Caco-2 (cell line): ENCODE data around the gene APRT. TPM values are rescaled to one million over a fixed set of nuclear protein-coding genes. Genes with fewer than 3 reads are reported as not detected.
A peak's percentile ranks its signal among the peaks of the same experiment; 100 is the strongest.

ENCODE experiments used
- Bru-seq: library from RNA; stranded (reverse); fragments of 400-500 nt; gene quantifications from one replicate; lab custom pipeline; 2021; lab: Mats Ljungman, UMichigan
- BruChase-seq, 2 experiments: library from RNA; stranded (reverse); fragments of 400-500 nt; gene quantifications; one replicate each; lab custom pipeline; 2021; lab: Mats Ljungman, UMichigan
- BruUV-seq: library from RNA; stranded (reverse); fragments of 400-500 nt; replicated peaks from 2 replicates; lab custom pipeline; 2021; lab: Mats Ljungman, UMichigan
- CTCF ChIA-PET: fragments of 300-600 bp; sonication (Branson Sonifier 250); formaldehyde crosslinking; loops from one replicate; lab custom pipeline; 2022; ENCODE audit warnings: antibody characterized with exemption; lab: Charles Lee
- POLR2A ChIA-PET: fragments of 300-600 bp; sonication (Branson Sonifier 250); formaldehyde crosslinking; loops from one replicate; lab custom pipeline; 2022; ENCODE audit warnings: antibody characterized with exemption; lab: Charles Lee
- DNase-seq, 2 experiments: peaks; one replicate each; pipeline versions ENCODE4 v3.0.0 to v3.0.0-alpha.2; 2020 to 2022
- H3K27me3 ChIP-seq: replicated peaks from 2 replicates; pipeline ENCODE4 v1.6.0; 2011; ENCODE audit warnings: low read length; ENCODE audit not compliant: control insufficient read depth, insufficient read depth
- H3K36me3 ChIP-seq: 2 replicates; pipeline ENCODE4 v1.5.1; 2011; ENCODE audit warnings: low read length; ENCODE audit not compliant: control insufficient read depth, insufficient read depth
- H3K4me1 ChIP-seq: fragments of 250-450 bp; sonication (Bioruptor Pico); 2 replicates; pipeline ENCODE4 v1.5.1; 2020; ENCODE audit warnings: mild to moderate bottlenecking
- H3K4me3 ChIP-seq: 2 replicates; pipeline ENCODE4 v1.5.1; 2011; ENCODE audit warnings: low read depth, mild to moderate bottlenecking, control low read depth, low read length
- H3K9me3 ChIP-seq: fragments of 250-450 bp; sonication (Bioruptor Pico); 2 replicates; pipeline ENCODE4 v1.5.1; 2020; ENCODE audit warnings: mild to moderate bottlenecking, moderate library complexity
- H3K27ac Mint-ChIP-seq: one replicate; pipeline ENCODE4 v1.8.0; 2022; ENCODE audit warnings: mixed read lengths; ENCODE audit not compliant: unreplicated experiment
- H3K27me3 Mint-ChIP-seq: one replicate; pipeline ENCODE4 v1.8.0; 2022; ENCODE audit warnings: mixed read lengths; ENCODE audit not compliant: insufficient read depth, unreplicated experiment
- H3K36me3 Mint-ChIP-seq: one replicate; pipeline ENCODE4 v1.8.0; 2022; ENCODE audit warnings: mild to moderate bottlenecking, mixed read lengths; ENCODE audit not compliant: insufficient read depth, unreplicated experiment
- H3K4me1 Mint-ChIP-seq: one replicate; pipeline ENCODE4 v1.8.0; 2022; ENCODE audit warnings: low read depth, mixed read lengths; ENCODE audit not compliant: unreplicated experiment
- H3K4me3 Mint-ChIP-seq: one replicate; pipeline ENCODE4 v1.8.0; 2022; ENCODE audit warnings: mild to moderate bottlenecking, moderate library complexity, mixed read lengths; ENCODE audit not compliant: unreplicated experiment
- H3K9me3 Mint-ChIP-seq: one replicate; pipeline ENCODE4 v1.8.0; 2022; ENCODE audit warnings: mixed read lengths; ENCODE audit not compliant: unreplicated experiment
- intact Hi-C: fragments of 100-400 bp; cut with micrococcal nuclease; formaldehyde crosslinking; loops from one replicate; pipeline ENCODE4 v1.10.0; 2022; ENCODE audit not compliant: unreplicated experiment
- long read RNA-seq: library from polyadenylated mRNA; stranded (forward); transcript quantifications from one replicate; pipeline ENCODE4 v2.0.0, GENCODE V29; 2022
- total RNA-seq: library from RNA; stranded (reverse); gene quantifications from 2 replicates; pipeline ENCODE4 v1.2.3, GENCODE V29; 2022
- TF ChIP-seq, protein P1 (sequence below), 2 experiments: fragments of 200-600 bp in 1 of 2; IDR thresholded peaks; 1 replicate in 1 of 2; 2 replicates in 1 of 2; pipeline versions ENCODE4 v1.5.1 to v1.8.0; 2011 to 2022; ENCODE audit warnings: antibody characterized with exemption in 1 of 2, control low read depth in 1 of 2, inconsistent platforms in 1 of 2, low read depth in 1 of 2, low read length in 1 of 2, mild to moderate bottlenecking in 1 of 2, moderate library complexity in 1 of 2; ENCODE audit not compliant: insufficient read depth in 1 of 2, severe bottlenecking in 1 of 2, unreplicated experiment in 1 of 2

APRT gene, protein sequence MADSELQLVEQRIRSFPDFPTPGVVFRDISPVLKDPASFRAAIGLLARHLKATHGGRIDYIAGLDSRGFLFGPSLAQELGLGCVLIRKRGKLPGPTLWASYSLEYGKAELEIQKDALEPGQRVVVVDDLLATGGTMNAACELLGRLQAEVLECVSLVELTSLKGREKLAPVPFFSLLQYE
- total RNA-seq (251 and 268 TPM in 2 replicates), Bru-seq, nascent RNA (percentile 82 among the genes with signal in this experiment), BruChase-seq, experiment 1, labeled RNA remaining after a 2-hour chase (percentile 79 among the genes with signal in this experiment), BruChase-seq, experiment 2, labeled RNA remaining after a 6-hour chase (percentile 89 among the genes with signal in this experiment)
- long read RNA-seq, transcript APRT-202 (5 exons, 664 nt), result minor isoform, 64 of 526 reads
- long read RNA-seq, transcript APRT-201 (5 exons, 947 nt), result major isoform, 409 of 526 reads
- long read RNA-seq, partial matches to known transcripts, result 9 of 526 reads
- long read RNA-seq, other reads (novel, unspliced or antisense), result 40 of 526 reads

DNA sequence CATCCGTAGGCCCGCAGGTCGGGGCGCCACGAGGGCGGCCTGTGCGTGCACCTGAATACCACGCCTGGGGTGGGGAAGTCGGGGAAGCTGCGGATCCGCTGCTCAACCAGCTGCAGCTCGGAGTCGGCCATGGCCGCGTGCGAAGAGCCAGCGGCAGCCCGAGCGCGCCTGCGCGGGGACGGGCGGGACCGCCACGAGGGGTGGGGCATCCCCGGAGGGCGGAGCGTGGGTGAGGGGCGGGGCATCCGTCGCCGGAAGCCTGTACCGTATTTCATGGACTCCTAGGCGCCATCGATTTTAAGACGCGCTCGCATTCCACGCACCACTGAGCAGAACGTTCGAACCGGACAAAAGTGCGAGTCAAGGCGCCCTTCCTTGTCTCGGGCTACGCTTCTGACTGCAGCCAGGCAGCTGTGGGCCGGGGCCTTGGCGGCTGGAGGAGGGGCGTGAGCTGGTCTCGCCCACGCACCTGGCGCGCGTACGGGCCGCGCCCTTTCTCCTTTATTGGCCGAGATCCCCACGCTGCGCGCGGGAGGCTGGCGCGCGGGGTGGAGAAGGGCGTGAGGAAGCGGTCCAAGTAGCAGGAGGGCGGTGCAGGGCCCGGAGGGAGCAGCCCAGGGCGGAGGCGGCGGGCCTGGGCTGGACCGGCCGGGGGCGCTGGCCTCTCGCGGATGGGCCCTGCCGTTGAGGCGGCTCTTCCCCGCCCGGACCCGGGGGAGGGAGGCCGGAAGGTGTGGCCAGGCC, at the start of gene APRT:
Gene APRT, minus strand, starts transcription at position 160 of the 744 bp plus-strand sequence. Its CDS starts 29 bp downstream, at position 131.
- POLR2A ChIA-PET, result interaction anchor here (0.6 to 2.5 kb wide), 5 partner anchors 45 to 429 kb away, joined by 3 to 13 read pairs (median 3); partner anchors contain the start of genes GALNS, TRAPPC2L and ZNF778
- Mint-ChIP-seq H3K36me3 (peaks cover 86% of the 10 kb centered on the region), H3K27me3 (no peaks in the 10 kb centered on the region), H3K27ac (peak within 1 kb of the TSS; percentile 98), H3K9me3 (no peaks in the 10 kb centered on the region), H3K4me3 (peak within 1 kb of the TSS; percentile 97), H3K4me1 (no peaks in the 10 kb centered on the region)
- no peaks in the 10 kb centered on the region for H3K27me3 ChIP-seq
- TF ChIP-seq, protein P1, sequence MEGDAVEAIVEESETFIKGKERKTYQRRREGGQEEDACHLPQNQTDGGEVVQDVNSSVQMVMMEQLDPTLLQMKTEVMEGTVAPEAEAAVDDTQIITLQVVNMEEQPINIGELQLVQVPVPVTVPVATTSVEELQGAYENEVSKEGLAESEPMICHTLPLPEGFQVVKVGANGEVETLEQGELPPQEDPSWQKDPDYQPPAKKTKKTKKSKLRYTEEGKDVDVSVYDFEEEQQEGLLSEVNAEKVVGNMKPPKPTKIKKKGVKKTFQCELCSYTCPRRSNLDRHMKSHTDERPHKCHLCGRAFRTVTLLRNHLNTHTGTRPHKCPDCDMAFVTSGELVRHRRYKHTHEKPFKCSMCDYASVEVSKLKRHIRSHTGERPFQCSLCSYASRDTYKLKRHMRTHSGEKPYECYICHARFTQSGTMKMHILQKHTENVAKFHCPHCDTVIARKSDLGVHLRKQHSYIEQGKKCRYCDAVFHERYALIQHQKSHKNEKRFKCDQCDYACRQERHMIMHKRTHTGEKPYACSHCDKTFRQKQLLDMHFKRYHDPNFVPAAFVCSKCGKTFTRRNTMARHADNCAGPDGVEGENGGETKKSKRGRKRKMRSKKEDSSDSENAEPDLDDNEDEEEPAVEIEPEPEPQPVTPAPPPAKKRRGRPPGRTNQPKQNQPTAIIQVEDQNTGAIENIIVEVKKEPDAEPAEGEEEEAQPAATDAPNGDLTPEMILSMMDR (IDR thresholded peaks at IDR 0.05; ENCODE audit: insufficient read depth in 1 of 2, low read depth in 1 of 2, low read length in 1 of 2, severe bottlenecking in 1 of 2, unreplicated experiment in 1 of 2), result peak in 1 of 2 experiments; percentile 19
- peaks cover 17% of the 10 kb centered on the region for H3K36me3 ChIP-seq
- CTCF ChIA-PET, result interaction anchor here (0.6 to 3.1 kb wide), 6 partner anchors 9 to 115 kb away, joined by 3 to 29 read pairs (median 5); partner anchors contain the start of genes GALNS, PIEZO1 and TRAPPC2L
- intact Hi-C loops, result loop anchor here (1.0 kb wide), 2 partner anchors 8 to 45 kb away; partner anchors contain the start of gene TRAPPC2L
- TSS peak; percentile 15 for BruUV-seq
- H3K9me3 ChIP-seq, result no peaks in the 10 kb centered on the region
- H3K4me3 ChIP-seq, result peak within 1 kb of the TSS; percentile 96
- H3K4me1 ChIP-seq, result peaks cover 15% of the 10 kb centered on the region
- DNase-seq, result peak; percentile 97 to 99

DNA sequence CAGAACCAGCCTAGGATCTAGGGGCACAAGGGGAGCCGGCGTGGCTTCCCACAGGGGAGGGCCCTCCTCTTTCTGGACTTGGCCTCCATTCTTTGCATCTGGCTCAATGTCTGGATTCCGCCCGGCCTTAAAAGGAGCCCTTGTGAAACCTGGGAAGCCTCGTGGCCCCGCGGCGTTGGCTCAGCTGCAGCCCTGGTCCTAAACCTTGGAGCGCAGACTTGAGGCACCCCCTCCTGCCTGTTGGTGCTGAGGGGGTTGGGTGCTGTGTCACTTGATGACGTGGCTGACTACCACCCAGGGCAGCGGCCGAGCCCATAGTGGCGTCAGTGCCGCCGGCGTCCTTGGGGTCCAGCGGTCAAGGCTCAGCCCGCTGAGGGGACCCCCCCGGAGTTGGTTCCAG, 49.6 kb upstream of the APRT start:
- Mint-ChIP-seq H3K36me3 (peaks cover 22% of the 10 kb centered on the region), H3K27me3 (no peaks in the 10 kb centered on the region), H3K27ac (no peak overlapping the region), H3K4me1 (peaks cover 9% of the 10 kb centered on the region), H3K9me3 (no peaks in the 10 kb centered on the region), H3K4me3 (no peak overlapping the region)
- ChIA-PET CTCF (no interaction called here), POLR2A (no interaction called here)
- 0 out of 2 replicates have a peak, but pooled peaks cover 6% of the 10 kb centered on the region for H3K36me3 ChIP-seq
- no TSS peak for BruUV-seq
- no peak overlapping the region for H3K4me3 ChIP-seq
- peaks cover 4% of the 10 kb centered on the region; the same call in 1 of the 2 replicates for H3K4me1 ChIP-seq
- intact Hi-C loops, result no loop called here
- no peak for DNase-seq
- no peaks in the 10 kb centered on the region for H3K9me3 ChIP-seq
- no peaks in the 10 kb centered on the region for H3K27me3 ChIP-seq
- TF ChIP-seq, protein P1 (IDR thresholded peaks at IDR 0.05; ENCODE audit: insufficient read depth in 1 of 2, low read depth in 1 of 2, low read length in 1 of 2, severe bottlenecking in 1 of 2, unreplicated experiment in 1 of 2), result no peak
